GM19438 (cell line): Measurements from ENCODE around the gene ESPL1.
"Not testable (repeated sequence)": the region's sequence is repeated elsewhere in the genome, so short reads cannot be mapped to it uniquely, and the experiment has no call there.

Experiments used
- ATAC-seq: cut with Tn5 transposase; IDR thresholded peaks from one replicate; pipeline ENCODE4 v1.9.1; 2021; ENCODE audit warnings: low read depth; ENCODE audit not compliant: unreplicated experiment

The ESPL1 gene

GRCh38 chr12:53332339-53332738 is 64.2 kb downstream of the ESPL1 start:
- not testable (repeated sequence) for ATAC-seq

GRCh38 chr12:53332744-53333143 is 64.6 kb downstream of the ESPL1 start:
- ATAC-seq: no peak

GRCh38 chr12:53333289-53333688 is 65.2 kb downstream of the ESPL1 start:
- ATAC-seq: no peak

- no peak for ATAC-seq
Measured at GRCh38 chr12:53333845-53334244, 65.7 kb downstream of the ESPL1 start.

- no peak for ATAC-seq
Measured at GRCh38 chr12:53334822-53335221, 66.7 kb downstream of the ESPL1 start.

- no peak for ATAC-seq
Measured at GRCh38 chr12:53336181-53336681, 68.1 kb downstream of the ESPL1 start, which contains the start of gene SP7. Gene SP7 (minus strand): TSS chr12:53336354. CDS start chr12:53335646, 708 bp downstream.

GRCh38 chr12:53338017-53338416 is 69.9 kb downstream of the ESPL1 start:
- ATAC-seq: no peak

- ATAC-seq: no peak
Measured at GRCh38 chr12:53338916-53339315, 70.8 kb downstream of the ESPL1 start.

- ATAC-seq: no peak
Measured at GRCh38 chr12:53340398-53340797, 72.3 kb downstream of the ESPL1 start.
